ENCODE measurements around the gene RNF130. TPM values are rescaled to one million over a fixed set of nuclear protein-coding genes. Genes with fewer than 3 reads are reported as not detected.

The RNF130 gene
- total and polyA plus RNA-seq, 9 of the 15 experiments (the other 6 are each of a cell fraction or from before 2014, with no cell fraction given): 5.8 to 39.4 (median 27.1) TPM

- TF ChIP-seq SMAD3 (CRISPR knock-in tag; conservative IDR thresholded peaks at IDR 0.05) (0 out of 2 replicates have a peak, but pooled peaks have one; percentile 51), SRSF1 (IDR thresholded peaks at IDR 0.05; ENCODE audit: low read depth, low read length) (no peak), NFIX (CRISPR knock-in tag; IDR thresholded peaks at IDR 0.05; ENCODE audit: low read depth) (no peak), MXD1 (CRISPR knock-in tag; IDR thresholded peaks at IDR 0.05; ENCODE audit: borderline replicate concordance, poor library complexity, severe bottlenecking) (no peak), RAD51 (IDR thresholded peaks at IDR 0.05; ENCODE audit: borderline replicate concordance, low read depth) (no peak), TCF7 (IDR thresholded peaks at IDR 0.05; ENCODE audit: borderline replicate concordance) (no peak), MGA (IDR thresholded peaks at IDR 0.05) (no peak)
Measured at GRCh38 chr5:180071531-180072255, at the start of gene RNF130 (continued).
